ENCODE data around the gene ADAM12. TPM values are rescaled to one million over a fixed set of nuclear protein-coding genes. Genes with fewer than 3 reads are reported as not detected.

ADAM12 gene
- total and polyA plus RNA-seq, 2 donors (not counting 3 experiments of a cell fraction or from before 2014, with no cell fraction given), result 0.22 to 0.33 TPM

GRCh38 chr10:126199221-126199998 lies 188.9 kb downstream of the ADAM12 start:
- no peak overlapping the region for H3K9ac ChIP-seq (replicated peaks; ENCODE audit: extremely low read depth, insufficient read depth, low read length)
- no peak for FAIRE-seq

More at GRCh38 chr10:126199221-126199998, 188.9 kb downstream of the ADAM12 start:
- Histone ChIP-seq H3K9me3 (replicated peaks; ENCODE audit: control insufficient read depth, insufficient read depth, low read length) (no peaks in the 10 kb centered on the region), H3K27ac (ENCODE audit: insufficient read depth, low read depth, low read length) (no peak overlapping the region), H3K4me3 (replicated peaks in 1 of 3; ENCODE audit: insufficient read depth in 1 of 3, low read depth in 1 of 3, low read length in 3 of 3) (no peak overlapping the region), H3K9me1 (replicated peaks; ENCODE audit: control insufficient read depth, extremely low read depth, insufficient read depth, low read length) (no peaks in the 10 kb centered on the region), H3K4me2 (ENCODE audit: insufficient read depth, low read length) (no peak overlapping the region), H3K36me3 (ENCODE audit: control insufficient read depth in 2 of 2, extremely low read depth in 1 of 2, insufficient read depth in 2 of 2, low read length in 2 of 2) (no peaks in the 10 kb centered on the region), H3K4me1 (ENCODE audit: control insufficient read depth, extremely low read depth, insufficient read depth, low read length) (no peaks in the 10 kb centered on the region), H4K20me1 (replicated peaks; ENCODE audit: control insufficient read depth, extremely low read depth, insufficient read depth, low read length) (no peaks in the 10 kb centered on the region), H2AFZ (ENCODE audit: low read depth, low read length) (no peak overlapping the region), H3K27me3 (ENCODE audit: control insufficient read depth in 2 of 2, insufficient read depth in 2 of 2, low read length in 2 of 2) (no peaks in the 10 kb centered on the region), H3K79me2 (ENCODE audit: control insufficient read depth, insufficient read depth, low read length) (no peaks in the 10 kb centered on the region)
- intact Hi-C loops (cut with micrococcal nuclease), result no loop called here
- ChIA-PET CTCF (no interaction called here), POLR2A (no interaction called here)
- no peak for DNase-seq (ENCODE audit: low read depth, low spot score)
- dilution Hi-C loops (cut with MboI; ENCODE audit: extremely low pct_ligation_motif_present, low sequenced_read_pairs), result no loop called here
- no TSS peak for BruUV-seq (replicated peaks)
- peak; percentile 18 for TF ChIP-seq JUN (IDR thresholded peaks at IDR 0.05; ENCODE audit: borderline replicate concordance, insufficient read depth, insufficient read length, low read depth)
- TF ChIP-seq MAX (IDR thresholded peaks at IDR 0.05; ENCODE audit: insufficient read depth, insufficient read length), result no peak
- no peak for TF ChIP-seq POLR2AphosphoS5 (IDR thresholded peaks at IDR 0.05; ENCODE audit: insufficient read depth, low read depth, low read length)
- TF ChIP-seq MYC (IDR thresholded peaks at IDR 0.05; ENCODE audit: low read depth, low read length), result no peak
- TF ChIP-seq POLR2A (IDR thresholded peaks at IDR 0.05; ENCODE audit: low read depth, low read length), result no peak
- TF ChIP-seq FOS (IDR thresholded peaks at IDR 0.05; ENCODE audit: borderline replicate concordance, insufficient read depth, low read length), result no peak
- TF ChIP-seq, protein P1, sequence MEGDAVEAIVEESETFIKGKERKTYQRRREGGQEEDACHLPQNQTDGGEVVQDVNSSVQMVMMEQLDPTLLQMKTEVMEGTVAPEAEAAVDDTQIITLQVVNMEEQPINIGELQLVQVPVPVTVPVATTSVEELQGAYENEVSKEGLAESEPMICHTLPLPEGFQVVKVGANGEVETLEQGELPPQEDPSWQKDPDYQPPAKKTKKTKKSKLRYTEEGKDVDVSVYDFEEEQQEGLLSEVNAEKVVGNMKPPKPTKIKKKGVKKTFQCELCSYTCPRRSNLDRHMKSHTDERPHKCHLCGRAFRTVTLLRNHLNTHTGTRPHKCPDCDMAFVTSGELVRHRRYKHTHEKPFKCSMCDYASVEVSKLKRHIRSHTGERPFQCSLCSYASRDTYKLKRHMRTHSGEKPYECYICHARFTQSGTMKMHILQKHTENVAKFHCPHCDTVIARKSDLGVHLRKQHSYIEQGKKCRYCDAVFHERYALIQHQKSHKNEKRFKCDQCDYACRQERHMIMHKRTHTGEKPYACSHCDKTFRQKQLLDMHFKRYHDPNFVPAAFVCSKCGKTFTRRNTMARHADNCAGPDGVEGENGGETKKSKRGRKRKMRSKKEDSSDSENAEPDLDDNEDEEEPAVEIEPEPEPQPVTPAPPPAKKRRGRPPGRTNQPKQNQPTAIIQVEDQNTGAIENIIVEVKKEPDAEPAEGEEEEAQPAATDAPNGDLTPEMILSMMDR (IDR thresholded peaks at IDR 0.05; ENCODE audit: extremely low read depth in 1 of 2, insufficient read depth in 1 of 2, low read depth in 1 of 2, low read length in 2 of 2), result no peak
- peak; percentile 17 for TF ChIP-seq GATA2 (IDR thresholded peaks at IDR 0.05; ENCODE audit: insufficient read depth, insufficient read length, low read depth, low read length)
- TF ChIP-seq EZH2 (IDR thresholded peaks at IDR 0.05; ENCODE audit: borderline replicate concordance, low read depth, low read length, severe bottlenecking), result no peak
